Measurements from ENCODE around the gene PRKCD. TPM values are rescaled to one million over a fixed set of nuclear protein-coding genes. Genes with fewer than 3 reads are reported as not detected.
A peak's percentile ranks its signal among the peaks of the same experiment; 100 is the strongest.
"Not testable (repeated sequence)": the region's sequence is repeated elsewhere in the genome, so short reads cannot be mapped to it uniquely, and the experiment has no call there.

The PRKCD gene
- total RNA-seq, 1 donor from 2014 or later = 103 TPM

GRCh38 chr3:53150247-53151085, 10.5 kb upstream of the PRKCD start:
- no peak overlapping the region for H3K4me3 ChIP-seq
- no peaks in the 10 kb centered on the region for H3K36me3 ChIP-seq
- peak; percentile 87 for DNase-seq
- no peak for TF ChIP-seq CTCF (IDR thresholded peaks at IDR 0.05)
- H3K27me3 ChIP-seq (ENCODE audit: low read depth) = peaks cover 3% of the 10 kb centered on the region
- no peaks in the 10 kb centered on the region for H3K9me3 ChIP-seq
- intact Hi-C loops (cut with DNase I) = no loop called here
- H3K4me1 ChIP-seq = peaks cover 65% of the 10 kb centered on the region
- peak overlapping the region; percentile 42 for H3K27ac ChIP-seq
- peak; percentile 75 to 79 for ATAC-seq

DNA sequence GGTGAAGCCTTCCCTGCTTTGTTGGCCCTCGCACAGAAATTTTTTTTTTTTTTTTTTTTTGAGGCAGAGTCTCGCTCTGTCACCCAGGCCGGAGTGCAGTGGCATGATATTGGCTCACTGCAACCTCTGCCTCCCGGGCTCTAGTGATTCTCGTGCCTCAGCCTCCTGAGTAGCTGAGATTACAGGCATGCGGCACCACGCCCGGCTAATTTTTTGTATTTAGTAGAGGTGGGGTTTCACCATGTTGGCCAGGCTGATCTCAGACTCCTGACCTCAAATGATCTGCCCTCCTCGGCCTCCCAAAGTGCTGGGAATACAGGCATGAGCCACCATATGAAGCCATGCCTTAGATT, 9.9 kb upstream of the PRKCD start:
- H3K9me3 ChIP-seq; ATAC-seq; intact Hi-C loops (cut with DNase I); H3K36me3 ChIP-seq; H3K27me3 ChIP-seq (ENCODE audit: low read depth); H3K4me3 ChIP-seq: not testable (repeated sequence)
- H3K4me1 ChIP-seq = peaks cover 70% of the 10 kb centered on the region
- H3K27ac ChIP-seq = peak overlapping the region; percentile 42
- DNase-seq = peak; percentile 49

DNA sequence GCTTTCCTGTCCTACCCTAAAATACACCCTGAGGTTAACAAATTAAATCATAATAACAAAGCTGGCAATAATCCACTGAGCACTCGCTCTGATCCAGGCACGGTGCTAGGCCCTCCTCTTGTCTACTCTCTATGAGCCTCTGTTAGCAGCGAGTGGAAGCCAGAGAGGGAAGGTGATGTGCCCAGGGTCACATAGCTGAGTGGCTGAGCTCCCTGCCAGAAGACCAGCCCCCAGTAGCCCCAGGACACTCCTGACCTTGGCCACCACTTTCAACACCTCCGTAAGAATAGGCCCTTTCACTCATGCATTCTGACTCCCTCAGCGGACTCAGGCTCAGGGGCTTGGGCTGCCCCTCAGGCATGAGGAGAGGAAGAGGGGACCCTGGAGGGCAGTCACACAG, 9.5 kb upstream of the PRKCD start:
- H3K4me1 ChIP-seq = peaks cover 73% of the 10 kb centered on the region

GRCh38 chr3:53151870-53152660, 8.9 kb upstream of the PRKCD start:
- Histone ChIP-seq H3K36me3 (no peaks in the 10 kb centered on the region), H3K4me1 (peaks cover 73% of the 10 kb centered on the region), H3K27ac (no peak overlapping the region), H3K9me3 (no peaks in the 10 kb centered on the region), H3K4me3 (no peak overlapping the region), H3K27me3 (ENCODE audit: low read depth) (peaks cover 11% of the 10 kb centered on the region)
- no peak for TF ChIP-seq CTCF (IDR thresholded peaks at IDR 0.05)
- intact Hi-C loops (cut with DNase I) = no loop called here
- DNase-seq (peak; percentile 44), ATAC-seq (no peak)

More for the DNA sequence above, 9.5 kb upstream of the PRKCD start:
- TF ChIP-seq CTCF (IDR thresholded peaks at IDR 0.05) = no peak
- no peaks in the 10 kb centered on the region for H3K36me3 ChIP-seq
- H3K9me3 ChIP-seq = no peaks in the 10 kb centered on the region
- intact Hi-C loops (cut with DNase I) = no loop called here
- peak overlapping the region; percentile 42 for H3K27ac ChIP-seq
- DNase-seq (no peak), ATAC-seq (no peak)
- no peak overlapping the region for H3K4me3 ChIP-seq
- peaks cover 11% of the 10 kb centered on the region for H3K27me3 ChIP-seq (ENCODE audit: low read depth)

- no peak for TF ChIP-seq CTCF (IDR thresholded peaks at IDR 0.05)
- peaks cover 11% of the 10 kb centered on the region for H3K27me3 ChIP-seq (ENCODE audit: low read depth)
- intact Hi-C loops (cut with DNase I) = no loop called here
- no peak overlapping the region for H3K27ac ChIP-seq
- no peaks in the 10 kb centered on the region for H3K36me3 ChIP-seq
- no peaks in the 10 kb centered on the region for H3K9me3 ChIP-seq
- H3K4me3 ChIP-seq = no peak overlapping the region
- H3K4me1 ChIP-seq = peaks cover 68% of the 10 kb centered on the region
- DNase-seq = peak; percentile 10
- ATAC-seq = no peak
Measured at GRCh38 chr3:53153264-53153823, 7.7 kb upstream of the PRKCD start.

Measured in lower lobe of right lung (tissue), 2 donors.